Measurements from ENCODE around the gene CIAO2B. TPM values are rescaled to one million over a fixed set of nuclear protein-coding genes. Genes with fewer than 3 reads are reported as not detected.

CIAO2B gene
- total RNA-seq, 1 donor from 2014 or later = 89.4 TPM

DNA sequence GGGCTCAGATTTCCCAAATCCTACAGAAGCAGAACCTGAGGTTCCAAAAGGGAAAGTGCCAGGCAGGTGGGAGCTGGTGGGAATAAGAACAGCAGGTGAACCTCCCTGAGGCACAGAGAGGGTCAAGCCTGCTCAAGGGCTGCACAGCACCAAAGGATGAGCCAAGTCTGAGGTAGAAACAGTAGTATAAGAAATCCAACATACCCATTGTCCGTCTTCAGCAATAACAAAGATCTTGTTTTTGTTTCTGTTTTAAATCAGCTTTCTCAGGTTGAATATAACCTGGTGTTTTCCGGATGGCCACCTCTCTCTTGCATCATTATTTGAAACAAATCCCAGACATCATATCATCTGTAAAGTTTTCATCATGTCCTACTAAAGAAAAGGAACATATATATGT, 16.2 kb upstream of the CIAO2B start:
- Mint-ChIP-seq H3K36me3 (ENCODE audit: unreplicated experiment) (no peaks in the 10 kb centered on the region), H3K27me3 (ENCODE audit: unreplicated experiment) (peaks cover 5% of the 10 kb centered on the region), H3K4me3 (ENCODE audit: unreplicated experiment) (no peak overlapping the region), H3K4me1 (ENCODE audit: low read depth, unreplicated experiment) (peaks cover 11% of the 10 kb centered on the region), H3K9me3 (ENCODE audit: unreplicated experiment) (peaks cover 6% of the 10 kb centered on the region), H3K27ac (ENCODE audit: unreplicated experiment) (no peak overlapping the region)
- DNase-seq = no peak
- TF ChIP-seq, protein P1, sequence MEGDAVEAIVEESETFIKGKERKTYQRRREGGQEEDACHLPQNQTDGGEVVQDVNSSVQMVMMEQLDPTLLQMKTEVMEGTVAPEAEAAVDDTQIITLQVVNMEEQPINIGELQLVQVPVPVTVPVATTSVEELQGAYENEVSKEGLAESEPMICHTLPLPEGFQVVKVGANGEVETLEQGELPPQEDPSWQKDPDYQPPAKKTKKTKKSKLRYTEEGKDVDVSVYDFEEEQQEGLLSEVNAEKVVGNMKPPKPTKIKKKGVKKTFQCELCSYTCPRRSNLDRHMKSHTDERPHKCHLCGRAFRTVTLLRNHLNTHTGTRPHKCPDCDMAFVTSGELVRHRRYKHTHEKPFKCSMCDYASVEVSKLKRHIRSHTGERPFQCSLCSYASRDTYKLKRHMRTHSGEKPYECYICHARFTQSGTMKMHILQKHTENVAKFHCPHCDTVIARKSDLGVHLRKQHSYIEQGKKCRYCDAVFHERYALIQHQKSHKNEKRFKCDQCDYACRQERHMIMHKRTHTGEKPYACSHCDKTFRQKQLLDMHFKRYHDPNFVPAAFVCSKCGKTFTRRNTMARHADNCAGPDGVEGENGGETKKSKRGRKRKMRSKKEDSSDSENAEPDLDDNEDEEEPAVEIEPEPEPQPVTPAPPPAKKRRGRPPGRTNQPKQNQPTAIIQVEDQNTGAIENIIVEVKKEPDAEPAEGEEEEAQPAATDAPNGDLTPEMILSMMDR (IDR thresholded peaks at IDR 0.05; ENCODE audit: partially characterized antibody, unreplicated experiment) = no peak

DNA sequence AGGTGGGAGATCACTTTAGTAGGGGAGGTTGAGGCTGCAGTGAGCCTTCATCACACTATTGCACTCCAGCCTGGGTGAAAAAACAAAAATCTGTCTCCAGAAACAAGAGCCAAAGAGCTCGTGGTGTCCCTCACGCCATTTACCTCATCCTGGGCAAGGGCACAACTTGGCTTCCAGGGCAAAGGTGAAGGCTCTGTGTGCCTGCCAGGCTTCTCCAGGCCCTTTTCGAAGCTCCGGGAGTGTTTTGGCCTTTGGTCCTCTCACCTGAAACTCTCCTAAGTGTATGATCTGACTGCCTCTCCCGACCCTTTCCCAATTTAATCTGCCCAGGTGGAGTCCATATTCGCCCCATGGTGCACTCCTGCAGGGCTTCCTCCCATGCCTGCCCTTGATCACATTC, 15.3 kb upstream of the CIAO2B start:
- H3K27ac Mint-ChIP-seq (ENCODE audit: unreplicated experiment) = no peak overlapping the region
- H3K4me1 Mint-ChIP-seq (ENCODE audit: low read depth, unreplicated experiment) = peaks cover 11% of the 10 kb centered on the region
- H3K4me3 Mint-ChIP-seq (ENCODE audit: unreplicated experiment) = no peak overlapping the region
- H3K36me3 Mint-ChIP-seq (ENCODE audit: unreplicated experiment) = no peaks in the 10 kb centered on the region
- TF ChIP-seq, protein P1 (IDR thresholded peaks at IDR 0.05; ENCODE audit: partially characterized antibody, unreplicated experiment) = no peak
- H3K27me3 Mint-ChIP-seq (ENCODE audit: unreplicated experiment) = peaks cover 4% of the 10 kb centered on the region
- peaks cover 6% of the 10 kb centered on the region for H3K9me3 Mint-ChIP-seq (ENCODE audit: unreplicated experiment)
- no peak for DNase-seq

DNA sequence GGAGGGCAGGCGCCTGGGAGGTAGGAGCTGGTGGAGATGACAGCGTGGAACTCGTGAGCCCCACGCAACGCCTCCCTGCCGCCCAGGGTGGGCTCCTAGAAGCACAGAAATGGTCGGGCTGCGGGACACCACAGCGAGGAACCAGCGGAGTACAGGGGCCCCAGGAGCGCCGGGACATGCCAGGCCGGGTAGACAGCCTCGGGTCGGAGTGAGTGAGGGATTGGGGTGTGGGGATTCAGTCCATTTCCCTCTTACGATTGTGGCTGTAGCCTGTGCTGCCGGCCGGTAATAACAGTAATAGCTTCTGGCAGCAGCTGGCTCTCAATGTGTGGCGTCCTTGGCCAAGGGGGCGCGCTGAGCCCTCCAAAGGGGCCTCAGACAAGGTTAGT, 14.6 kb upstream of the CIAO2B start:
- Mint-ChIP-seq H3K36me3 (ENCODE audit: unreplicated experiment) (no peaks in the 10 kb centered on the region), H3K4me1 (ENCODE audit: low read depth, unreplicated experiment) (peaks cover 11% of the 10 kb centered on the region), H3K27me3 (ENCODE audit: unreplicated experiment) (peaks cover 4% of the 10 kb centered on the region), H3K27ac (ENCODE audit: unreplicated experiment) (no peak overlapping the region), H3K4me3 (ENCODE audit: unreplicated experiment) (peak overlapping the region; percentile 76), H3K9me3 (ENCODE audit: unreplicated experiment) (peaks cover 6% of the 10 kb centered on the region)
- no peak for DNase-seq
- TF ChIP-seq, protein P1 (IDR thresholded peaks at IDR 0.05; ENCODE audit: partially characterized antibody, unreplicated experiment) = no peak

DNA sequence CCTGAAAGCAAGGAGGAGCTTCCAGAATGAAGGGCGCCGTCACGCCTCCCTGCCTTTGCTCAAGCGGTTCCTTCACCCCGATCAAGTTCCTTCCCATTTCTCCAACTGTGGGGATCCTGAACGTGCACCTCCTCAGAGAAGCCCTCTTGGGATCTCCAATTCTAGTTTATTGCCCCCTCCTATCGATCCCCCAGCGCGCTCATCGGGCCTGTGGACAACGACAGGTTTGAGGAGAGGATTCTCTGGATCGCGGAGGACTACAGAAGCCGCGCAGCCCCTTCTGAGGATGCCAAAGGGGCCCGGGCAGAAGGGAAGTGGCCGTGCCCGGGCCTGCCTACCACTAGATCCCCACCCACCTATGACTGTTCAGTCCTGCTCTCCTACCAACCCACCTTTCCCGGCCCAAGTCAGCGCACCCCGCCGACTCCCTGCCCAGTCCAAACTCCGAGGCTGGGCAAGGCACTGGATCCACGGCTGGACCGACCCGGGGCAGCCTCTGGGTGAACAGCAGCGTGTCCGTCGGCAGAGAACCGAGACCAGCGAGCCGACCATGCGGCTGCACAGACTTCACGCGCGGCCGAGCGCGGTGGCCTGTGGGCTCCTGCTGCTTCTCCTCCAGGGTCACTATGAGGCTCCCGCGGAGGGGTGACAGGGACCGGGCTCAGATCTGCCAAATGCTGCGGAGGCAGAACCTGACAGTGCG, 14.1 kb upstream of the CIAO2B start:
- H3K27me3 Mint-ChIP-seq (ENCODE audit: unreplicated experiment) = peaks cover 4% of the 10 kb centered on the region
- peaks cover 6% of the 10 kb centered on the region for H3K9me3 Mint-ChIP-seq (ENCODE audit: unreplicated experiment)
- no peak overlapping the region for H3K27ac Mint-ChIP-seq (ENCODE audit: unreplicated experiment)
- peak overlapping the region; percentile 76 for H3K4me3 Mint-ChIP-seq (ENCODE audit: unreplicated experiment)
- no peak for DNase-seq
- H3K4me1 Mint-ChIP-seq (ENCODE audit: low read depth, unreplicated experiment) = peaks cover 11% of the 10 kb centered on the region
- no peaks in the 10 kb centered on the region for H3K36me3 Mint-ChIP-seq (ENCODE audit: unreplicated experiment)
- TF ChIP-seq, protein P1 (IDR thresholded peaks at IDR 0.05; ENCODE audit: partially characterized antibody, unreplicated experiment) = no peak

DNA sequence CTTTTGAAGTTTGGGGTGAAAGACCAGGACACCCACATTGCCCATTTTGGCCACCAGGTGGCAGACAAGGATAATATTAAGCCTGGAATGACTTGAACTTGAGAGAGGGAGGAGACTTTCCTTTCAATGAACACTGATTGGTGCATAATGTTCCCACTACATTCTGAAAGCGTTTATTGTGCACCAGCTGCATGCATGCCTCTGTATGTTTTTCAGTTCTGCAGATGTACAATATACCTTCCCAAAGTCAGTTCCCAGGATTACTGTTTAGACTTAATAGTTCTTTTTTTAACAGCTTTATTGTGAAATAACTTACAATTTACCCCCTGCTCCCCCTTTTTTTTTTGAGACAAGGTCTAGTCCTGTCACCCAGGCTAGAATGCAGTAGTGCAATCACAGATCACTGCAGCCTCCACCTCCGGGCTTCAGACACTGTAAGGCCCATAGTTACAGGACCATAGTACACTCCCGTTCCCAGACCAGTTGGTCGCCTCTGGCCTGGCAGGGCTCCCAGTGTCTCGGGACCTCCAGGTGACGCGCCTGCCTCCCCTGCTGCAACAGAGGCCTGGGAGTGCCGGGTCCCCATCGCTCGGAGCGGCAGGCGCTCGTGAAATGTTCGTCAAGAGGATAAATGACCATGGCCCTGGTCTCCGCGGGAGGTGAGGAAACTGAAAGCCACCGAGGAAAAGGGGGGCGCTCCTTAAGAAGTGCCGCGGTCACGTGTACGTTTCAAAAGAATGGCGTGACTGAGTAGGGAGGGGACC, 13.3 kb upstream of the CIAO2B start:
- Mint-ChIP-seq H3K4me3 (ENCODE audit: unreplicated experiment) (peak overlapping the region; percentile 76), H3K27ac (ENCODE audit: unreplicated experiment) (no peak overlapping the region), H3K36me3 (ENCODE audit: unreplicated experiment) (no peaks in the 10 kb centered on the region), H3K9me3 (ENCODE audit: unreplicated experiment) (peaks cover 6% of the 10 kb centered on the region), H3K4me1 (ENCODE audit: low read depth, unreplicated experiment) (peaks cover 8% of the 10 kb centered on the region), H3K27me3 (ENCODE audit: unreplicated experiment) (peaks cover 4% of the 10 kb centered on the region)
- TF ChIP-seq, protein P1 (IDR thresholded peaks at IDR 0.05; ENCODE audit: partially characterized antibody, unreplicated experiment) = peak; percentile 96
- peak; percentile 83 for DNase-seq

Data from glutamatergic neuron (in vitro differentiated cells).